Prostate gland (tissue), 2 donors: Measurements from ENCODE around the gene CALCA. TPM values are rescaled to one million over a fixed set of nuclear protein-coding genes. Genes with fewer than 3 reads are reported as not detected.

Source experiments
- DNase-seq: peaks from one replicate; pipeline ENCODE4 v3.0.0-alpha.2; 2019; ENCODE audit warnings: low spot score
- H3K27ac ChIP-seq, 2 donors: fragments of 200-600 bp; sonication (generic); 2 replicates each; pipeline ENCODE4 v1.5.1; 2017 to 2019
- H3K27me3 ChIP-seq: fragments of 200-600 bp; sonication (generic); replicated peaks from 2 replicates; pipeline ENCODE4 v1.5.1; 2019; ENCODE audit not compliant: insufficient read depth
- H3K36me3 ChIP-seq, 2 donors: fragments of 200-600 bp; sonication (generic); 1 replicate in 1 of 2; 2 replicates in 1 of 2; pipeline versions ENCODE4 v1.5.1 to v1.8.1; 2017 to 2019
- H3K4me1 ChIP-seq: fragments of 200-600 bp; sonication (generic); replicated peaks from 2 replicates; pipeline ENCODE4 v1.5.1; 2019
- H3K4me3 ChIP-seq, 2 donors: fragments of 200-600 bp; sonication (generic); 2 replicates each; pipeline ENCODE4 v1.5.1; 2017 to 2019
- H3K9me3 ChIP-seq: fragments of 200-600 bp; sonication (generic); 2 replicates; pipeline ENCODE4 v1.5.1; 2017
- CTCF ChIP-seq, 4 experiments: fragments of 200-600 bp in 2 of 4; fragments of 450-650 bp in 2 of 4; sonication (generic) in 2 of 4; IDR thresholded peaks; 1 replicate in 3 of 4; 2 replicates in 1 of 4; pipeline ENCODE4 v1.5.1; 2016 to 2019; ENCODE audit warnings: antibody characterized with exemption in 4 of 4, mild to moderate bottlenecking in 2 of 4, moderate library complexity in 2 of 4
- POLR2A ChIP-seq: fragments of 450-650 bp; IDR thresholded peaks from one replicate; pipeline ENCODE4 v1.6.1; 2016; ENCODE audit warnings: antibody characterized with exemption, mild to moderate bottlenecking
- POLR2AphosphoS5 ChIP-seq: sonication (generic); formaldehyde crosslinking; IDR thresholded peaks from one replicate; pipeline ENCODE4 v1.6.1; 2017; ENCODE audit warnings: antibody characterized with exemption
- WGBS: methylation state at CpG from one replicate; pipeline ENCODE4 v1.1.5; 2018; 5-methylcytosine and 5-hydroxymethylcytosine counted together
- intact Hi-C: fragments of 100-400 bp; cut with DNase I; formaldehyde crosslinking; loops from one replicate; pipeline ENCODE4 v1.14.2; 2022
- total RNA-seq, 2 donors: library from RNA; depleted of rRNA; stranded (reverse); fragments of >200 nt; gene quantifications; one replicate each; pipeline ENCODE4 v1.1.0, GENCODE V29; 2016

CALCA gene
- 1 to 10 TPM in 1 of 2 donors, not detected in 1; 4.1 TPM for total RNA-seq

GRCh38 chr11:14971865-14972580 lies at the start of gene CALCA:
Gene CALCA, minus strand, starts transcription at chr11:14972351. Its CDS starts 1,159 bp downstream, at chr11:14971192.
- H3K9me3 ChIP-seq, result no peaks in the 10 kb centered on the region
- TF ChIP-seq CTCF (IDR thresholded peaks at IDR 0.05), result no peak
- TF ChIP-seq POLR2A, result no peak
- TF ChIP-seq POLR2AphosphoS5, result no peak
- H3K27me3 ChIP-seq, result peaks cover 21% of the 10 kb centered on the region
- DNase-seq, result no peak
- intact Hi-C loops, result no loop called here
- peaks cover 7% of the 10 kb centered on the region for H3K4me1 ChIP-seq
- no peak within 1 kb of the TSS for H3K4me3 ChIP-seq
- no peak within 1 kb of the TSS for H3K27ac ChIP-seq
- H3K36me3 ChIP-seq, result no peaks in the 10 kb centered on the region
- WGBS, result 3% methylated on average over 40 of the region's 40 CpGs

GRCh38 chr11:15016200-15016599 lies 44.0 kb upstream of the CALCA start:
- intact Hi-C loops, result no loop called here

GRCh38 chr11:15011776-15012345 lies 39.7 kb upstream of the CALCA start:
- intact Hi-C loops, result no loop called here
- H3K36me3 ChIP-seq, result no peaks in the 10 kb centered on the region
- TF ChIP-seq POLR2A, result no peak
- TF ChIP-seq POLR2AphosphoS5, result no peak
- TF ChIP-seq CTCF (IDR thresholded peaks at IDR 0.05), result no peak
- no peak for DNase-seq
- no peak overlapping the region for H3K27ac ChIP-seq
- H3K27me3 ChIP-seq, result no peaks in the 10 kb centered on the region
- 50% methylated on average over 6 of the region's 6 CpGs for WGBS
- H3K4me3 ChIP-seq, result no peak overlapping the region
- H3K9me3 ChIP-seq, result no peaks in the 10 kb centered on the region
- no peaks in the 10 kb centered on the region for H3K4me1 ChIP-seq

More at GRCh38 chr11:15016200-15016599, 44.0 kb upstream of the CALCA start:
- Histone ChIP-seq H3K27me3 (no peaks in the 10 kb centered on the region), H3K9me3 (no peaks in the 10 kb centered on the region), H3K4me1 (no peaks in the 10 kb centered on the region), H3K4me3 (no peak overlapping the region), H3K36me3 (no peaks in the 10 kb centered on the region), H3K27ac (no peak overlapping the region)
- TF ChIP-seq POLR2A, result no peak
- TF ChIP-seq POLR2AphosphoS5, result no peak
- no peak for TF ChIP-seq CTCF (IDR thresholded peaks at IDR 0.05)
- WGBS, result 97% methylated on average over 1 of the region's 1 CpG
- DNase-seq, result no peak

GRCh38 chr11:15010865-15011264 lies 38.7 kb upstream of the CALCA start:
- no peak for DNase-seq
- Histone ChIP-seq H3K36me3 (no peaks in the 10 kb centered on the region), H3K4me1 (no peaks in the 10 kb centered on the region), H3K9me3 (no peaks in the 10 kb centered on the region), H3K27ac (no peak overlapping the region), H3K4me3 (no peak overlapping the region), H3K27me3 (no peaks in the 10 kb centered on the region)
- no peak for TF ChIP-seq POLR2AphosphoS5
- TF ChIP-seq CTCF (IDR thresholded peaks at IDR 0.05), result no peak
- no peak for TF ChIP-seq POLR2A
- intact Hi-C loops, result no loop called here
